Measurements from ENCODE around the gene PGM2. TPM values are rescaled to one million over a fixed set of nuclear protein-coding genes. Genes with fewer than 3 reads are reported as not detected.
"Not testable (repeated sequence)": the region's sequence is repeated elsewhere in the genome, so short reads cannot be mapped to it uniquely, and the experiment has no call there.

Gene PGM2
- total RNA-seq, 2 experiments from 2014 or later = 53.7 to 53.9 TPM

DNA sequence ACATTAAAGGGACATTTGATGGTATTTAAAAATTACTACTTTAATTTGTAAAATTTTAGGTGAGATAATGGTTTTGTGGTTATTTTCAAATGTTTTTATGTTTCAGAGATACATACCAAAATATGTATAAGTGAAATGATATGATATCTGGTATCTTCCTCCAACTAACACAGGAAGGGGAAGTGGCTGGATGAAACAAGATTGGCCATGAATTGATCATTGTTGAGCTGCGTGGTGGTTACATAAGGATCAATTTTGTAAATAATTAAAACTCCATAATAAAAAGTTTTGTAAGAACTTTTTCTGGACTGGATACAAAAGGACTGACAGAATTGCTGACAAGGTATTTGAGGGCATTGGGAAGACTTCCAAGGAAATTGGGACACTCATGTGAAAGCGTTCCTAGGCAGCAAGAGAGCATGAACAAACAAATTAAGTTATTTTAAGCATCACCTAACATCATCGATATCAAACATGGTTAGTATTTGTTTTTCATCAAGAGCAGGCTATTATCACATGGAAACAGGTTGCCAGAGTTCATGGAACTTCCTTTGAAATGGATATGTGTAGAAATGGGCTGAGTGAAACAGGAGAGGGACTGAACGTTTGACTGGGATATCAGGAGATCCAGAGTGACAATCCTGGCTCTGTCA, 4.4 kb upstream of the PGM2 start:
- Mint-ChIP-seq H3K4me3 (no peak overlapping the region), H3K27ac (no peak overlapping the region), H3K36me3 (ENCODE audit: low read depth) (peaks cover 4% of the 10 kb centered on the region), H3K27me3 (ENCODE audit: low read depth) (no peaks in the 10 kb centered on the region), H3K4me1 (ENCODE audit: low read depth) (peaks cover 11% of the 10 kb centered on the region), H3K9me3 (no peaks in the 10 kb centered on the region)
- no peak for DNase-seq
- CTCF ChIA-PET = no interaction called here
- intact Hi-C loops (cut with micrococcal nuclease) = loop anchor here (10.0 kb wide), 2 partner anchors 493 to 1497 kb away; no protein-coding TSS in a partner anchor

- not testable (repeated sequence) for DNase-seq; H3K27me3 Mint-ChIP-seq (ENCODE audit: low read depth); H3K9me3 Mint-ChIP-seq; H3K27ac Mint-ChIP-seq
- intact Hi-C loops (cut with micrococcal nuclease) = loop anchor here (10.0 kb wide), 2 partner anchors 489 to 1501 kb away; no protein-coding TSS in a partner anchor
- H3K36me3 Mint-ChIP-seq (ENCODE audit: low read depth) = peaks cover 18% of the 10 kb centered on the region
- H3K4me1 Mint-ChIP-seq (ENCODE audit: low read depth) = peaks cover 33% of the 10 kb centered on the region
- peak overlapping the region; percentile 100 for H3K4me3 Mint-ChIP-seq
- CTCF ChIA-PET = interaction anchor here (0.9 to 1.6 kb wide), 3 partner anchors 9 to 35 kb away, joined by 3 to 5 read pairs (median 5); no protein-coding TSS in a partner anchor
Measured at GRCh38 chr4:37825501-37825900, 985 bp upstream of the PGM2 start.

GRCh38 chr4:37825968-37826294, 555 bp upstream of the PGM2 start:
- Mint-ChIP-seq H3K4me1 (ENCODE audit: low read depth) (peaks cover 33% of the 10 kb centered on the region), H3K36me3 (ENCODE audit: low read depth) (peaks cover 21% of the 10 kb centered on the region), H3K27me3 (ENCODE audit: low read depth) (no peaks in the 10 kb centered on the region), H3K27ac (peak overlapping the region; percentile 91), H3K9me3 (no peaks in the 10 kb centered on the region), H3K4me3 (peak overlapping the region; percentile 100)
- DNase-seq = peak; percentile 13
- CTCF ChIA-PET = interaction anchor here (0.9 to 1.6 kb wide), 3 partner anchors 9 to 36 kb away, joined by 3 to 5 read pairs (median 5); no protein-coding TSS in a partner anchor
- intact Hi-C loops (cut with micrococcal nuclease) = loop anchor here (1.0 to 10.0 kb wide), 8 partner anchors 10 to 1501 kb away; partner anchors contain the start of genes RELL1 and TBC1D1

DNA sequence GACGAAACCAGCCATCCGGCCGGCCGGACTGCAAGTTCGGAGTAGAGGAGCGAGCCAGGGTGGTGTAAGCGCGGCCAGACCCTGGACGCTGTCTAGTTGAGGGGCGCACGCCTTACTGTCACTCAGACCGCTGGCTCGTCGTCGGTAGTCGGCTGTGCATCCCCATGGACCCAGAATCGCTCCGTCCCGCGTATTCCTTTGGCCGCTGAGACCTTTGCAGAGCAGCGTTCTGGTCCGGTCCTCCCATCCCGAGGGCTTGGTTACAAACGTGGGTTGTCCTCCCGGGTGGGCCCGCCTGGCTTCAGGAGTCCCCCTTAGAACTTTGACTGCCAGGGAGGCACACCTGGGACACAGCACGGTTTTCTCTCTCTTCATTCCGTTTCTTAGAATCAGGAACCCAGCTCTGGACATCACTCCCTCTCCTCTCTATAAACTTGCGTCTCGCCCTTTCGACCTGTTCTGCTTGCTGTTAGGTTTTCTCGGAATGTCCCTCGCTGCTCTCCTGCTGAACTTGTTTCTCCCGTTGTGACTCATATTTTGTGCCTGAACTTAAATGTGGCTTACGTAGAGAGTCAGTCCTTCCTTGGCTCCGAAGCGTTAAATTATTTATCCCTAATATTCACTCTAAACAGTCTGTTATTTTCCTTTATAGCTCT, 672 bp downstream of the PGM2 start:
- Mint-ChIP-seq H3K9me3 (no peaks in the 10 kb centered on the region), H3K27ac (peak overlapping the region; percentile 39), H3K27me3 (ENCODE audit: low read depth) (no peaks in the 10 kb centered on the region), H3K36me3 (ENCODE audit: low read depth) (peaks cover 30% of the 10 kb centered on the region), H3K4me3 (peak overlapping the region; percentile 100), H3K4me1 (ENCODE audit: low read depth) (peaks cover 31% of the 10 kb centered on the region)
- intact Hi-C loops (cut with micrococcal nuclease) = loop anchor here (2.0 to 10.0 kb wide), 3 partner anchors 68 to 1502 kb away; no protein-coding TSS in a partner anchor
- peak; percentile 19 for DNase-seq
- CTCF ChIA-PET = interaction anchor here (1.4 kb wide), 1 partner anchor 25 kb away, joined by 3 read pairs; no protein-coding TSS in a partner anchor

GRCh38 chr4:37827802-37828321, 1.4 kb downstream of the PGM2 start:
- no peaks in the 10 kb centered on the region for H3K9me3 Mint-ChIP-seq
- H3K4me1 Mint-ChIP-seq (ENCODE audit: low read depth) = peaks cover 28% of the 10 kb centered on the region
- no peak for DNase-seq
- H3K36me3 Mint-ChIP-seq (ENCODE audit: low read depth) = peaks cover 34% of the 10 kb centered on the region
- no peaks in the 10 kb centered on the region for H3K27me3 Mint-ChIP-seq (ENCODE audit: low read depth)
- H3K4me3 Mint-ChIP-seq = peak overlapping the region; percentile 100
- no peak overlapping the region for H3K27ac Mint-ChIP-seq
- CTCF ChIA-PET = interaction anchor here (1.4 kb wide), 1 partner anchor 26 kb away, joined by 3 read pairs; no protein-coding TSS in a partner anchor
- intact Hi-C loops (cut with micrococcal nuclease) = loop anchor here (2.0 to 10.0 kb wide), 3 partner anchors 69 to 1503 kb away; no protein-coding TSS in a partner anchor

GRCh38 chr4:37828843-37829242, 2.4 kb downstream of the PGM2 start:
- CTCF ChIA-PET = no interaction called here
- no peak overlapping the region for H3K4me3 Mint-ChIP-seq
- peaks cover 28% of the 10 kb centered on the region for H3K4me1 Mint-ChIP-seq (ENCODE audit: low read depth)
- H3K27ac Mint-ChIP-seq = no peak overlapping the region
- H3K9me3 Mint-ChIP-seq = no peaks in the 10 kb centered on the region
- peaks cover 39% of the 10 kb centered on the region for H3K36me3 Mint-ChIP-seq (ENCODE audit: low read depth)
- no peak for DNase-seq
- no peaks in the 10 kb centered on the region for H3K27me3 Mint-ChIP-seq (ENCODE audit: low read depth)
- intact Hi-C loops (cut with micrococcal nuclease) = loop anchor here (10.0 kb wide), 2 partner anchors 486 to 1504 kb away; no protein-coding TSS in a partner anchor

DNA sequence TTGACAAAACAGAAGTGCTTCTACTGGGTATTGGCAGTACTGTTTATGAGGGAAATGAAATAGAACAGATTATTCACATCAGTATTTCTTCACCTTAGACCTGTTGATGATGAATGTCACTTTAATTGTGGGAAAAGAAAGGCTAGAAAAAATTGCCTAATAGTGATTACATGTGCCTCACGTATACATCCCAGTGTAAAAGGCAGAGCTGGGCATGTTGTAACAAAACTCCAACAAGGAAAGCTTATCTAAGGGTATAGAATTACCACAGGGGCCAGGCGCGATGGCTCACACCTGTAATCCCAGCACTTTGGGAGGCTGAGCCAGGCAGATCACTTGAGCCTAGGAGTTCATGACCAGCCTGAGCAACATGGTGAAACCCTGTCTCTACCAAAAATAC, 4.2 kb downstream of the PGM2 start:
- CTCF ChIA-PET = interaction anchor here (0.5 to 1.0 kb wide), 3 partner anchors 27 to 76 kb away, joined by 3 to 4 read pairs (median 3); no protein-coding TSS in a partner anchor
- Mint-ChIP-seq H3K4me3 (no peak overlapping the region), H3K9me3 (no peaks in the 10 kb centered on the region), H3K27me3 (ENCODE audit: low read depth) (no peaks in the 10 kb centered on the region), H3K4me1 (ENCODE audit: low read depth) (peaks cover 23% of the 10 kb centered on the region), H3K27ac (no peak overlapping the region), H3K36me3 (ENCODE audit: low read depth) (peaks cover 45% of the 10 kb centered on the region)
- no peak for DNase-seq
- intact Hi-C loops (cut with micrococcal nuclease) = no loop called here

GRCh38 chr4:37835031-37835430, 8.5 kb downstream of the PGM2 start:
- peaks cover 24% of the 10 kb centered on the region for H3K4me1 Mint-ChIP-seq (ENCODE audit: low read depth)
- no peak overlapping the region for H3K4me3 Mint-ChIP-seq
- no peaks in the 10 kb centered on the region for H3K9me3 Mint-ChIP-seq
- H3K27me3 Mint-ChIP-seq (ENCODE audit: low read depth) = no peaks in the 10 kb centered on the region
- peaks cover 49% of the 10 kb centered on the region for H3K36me3 Mint-ChIP-seq (ENCODE audit: low read depth)
- CTCF ChIA-PET = interaction anchor here (1.2 to 1.3 kb wide), 5 partner anchors 10 to 200 kb away, joined by 3 to 5 read pairs (median 4); no protein-coding TSS in a partner anchor
- intact Hi-C loops (cut with micrococcal nuclease) = no loop called here
- H3K27ac Mint-ChIP-seq = no peak overlapping the region
- DNase-seq = no peak

GRCh38 chr4:37835806-37836205, 9.3 kb downstream of the PGM2 start:
- Mint-ChIP-seq H3K4me3 (no peak overlapping the region), H3K27ac (no peak overlapping the region), H3K4me1 (ENCODE audit: low read depth) (peaks cover 24% of the 10 kb centered on the region), H3K27me3 (ENCODE audit: low read depth) (no peaks in the 10 kb centered on the region), H3K9me3 (no peaks in the 10 kb centered on the region), H3K36me3 (ENCODE audit: low read depth) (peaks cover 44% of the 10 kb centered on the region)
- no peak for DNase-seq
- CTCF ChIA-PET = interaction anchor here (1.2 to 1.3 kb wide), 5 partner anchors 32 to 200 kb away, joined by 3 to 5 read pairs (median 4); no protein-coding TSS in a partner anchor
- intact Hi-C loops (cut with micrococcal nuclease) = no loop called here

- peaks cover 24% of the 10 kb centered on the region for H3K4me1 Mint-ChIP-seq (ENCODE audit: low read depth)
- no peaks in the 10 kb centered on the region for H3K27me3 Mint-ChIP-seq (ENCODE audit: low read depth)
- no peak for DNase-seq
- intact Hi-C loops (cut with micrococcal nuclease) = no loop called here
- H3K9me3 Mint-ChIP-seq = no peaks in the 10 kb centered on the region
- peaks cover 42% of the 10 kb centered on the region for H3K36me3 Mint-ChIP-seq (ENCODE audit: low read depth)
- H3K27ac Mint-ChIP-seq = no peak overlapping the region
- no peak overlapping the region for H3K4me3 Mint-ChIP-seq
- CTCF ChIA-PET = interaction anchor here (1.2 to 1.4 kb wide), 4 partner anchors 33 to 235 kb away, joined by 3 to 5 read pairs (median 3); no protein-coding TSS in a partner anchor
Measured at GRCh38 chr4:37836274-37836673, 9.8 kb downstream of the PGM2 start.

DNA sequence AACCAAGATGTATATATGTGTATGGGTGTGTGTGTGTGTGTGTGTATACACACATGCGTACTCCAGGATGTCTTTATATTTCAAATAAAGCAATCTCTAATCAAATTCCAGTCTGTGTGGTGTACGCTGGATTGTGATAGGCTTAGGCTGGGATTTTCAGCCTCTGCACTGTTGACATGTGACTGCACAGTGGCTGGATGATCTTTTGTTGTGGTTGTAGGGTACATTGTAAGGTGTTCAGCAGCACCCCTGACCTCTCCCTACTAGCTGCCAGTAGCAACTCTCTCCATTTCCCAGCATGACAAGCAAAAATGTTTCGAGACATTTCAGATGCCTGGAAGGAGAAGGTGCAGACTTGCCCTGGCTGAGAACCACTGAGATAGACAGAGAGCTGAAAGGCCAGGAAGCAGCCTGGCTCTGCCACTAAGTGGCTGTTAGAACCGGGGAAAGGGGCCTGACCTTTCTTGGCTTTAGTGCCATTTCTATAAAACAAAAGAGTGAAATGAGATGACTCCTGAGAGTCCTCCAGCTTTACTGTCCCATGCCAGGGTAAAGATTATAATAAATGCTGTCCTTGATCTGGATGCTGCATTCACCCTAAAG, 10.5 kb downstream of the PGM2 start:
- no peaks in the 10 kb centered on the region for H3K27me3 Mint-ChIP-seq (ENCODE audit: low read depth)
- H3K9me3 Mint-ChIP-seq = no peaks in the 10 kb centered on the region
- DNase-seq = no peak
- H3K36me3 Mint-ChIP-seq (ENCODE audit: low read depth) = peaks cover 40% of the 10 kb centered on the region
- peaks cover 24% of the 10 kb centered on the region for H3K4me1 Mint-ChIP-seq (ENCODE audit: low read depth)
- no peak overlapping the region for H3K27ac Mint-ChIP-seq
- CTCF ChIA-PET = interaction anchor here (0.6 to 1.4 kb wide), 3 partner anchors 97 to 236 kb away, joined by 3 read pairs; no protein-coding TSS in a partner anchor
- intact Hi-C loops (cut with micrococcal nuclease) = loop anchor here (1.0 kb wide), 1 partner anchor 11 kb away; the partner anchor contains the start of gene PGM2
- no peak overlapping the region for H3K4me3 Mint-ChIP-seq
